Glomerular endothelial cell (primary cell): ENCODE results near the gene PRKG1. TPM values are rescaled to one million over a fixed set of nuclear protein-coding genes. Genes with fewer than 3 reads are reported as not detected.
A peak's percentile ranks its signal among the peaks of the same experiment; 100 is the strongest.
"Not testable (repeated sequence)": the region's sequence is repeated elsewhere in the genome, so short reads cannot be mapped to it uniquely, and the experiment has no call there.

Experiments used
- DNase-seq: peaks from one replicate; pipeline ENCODE4 v3.0.0-alpha.2; 2011; ENCODE audit warnings: low read depth, low spot score; ENCODE audit errors: extremely low read depth
- total RNA-seq: library from RNA; depleted of rRNA; stranded (reverse); fragments of >200 nt; gene quantifications from 2 replicates; pipeline ENCODE4 v1.2.3, GENCODE V29; 2015

Gene PRKG1
- total RNA-seq, 1 donor from 2014 or later: 4.9 TPM

GRCh38 chr10:51405580-51406351 is 331.5 kb downstream of the PRKG1 start:
- DNase-seq: no peak

GRCh38 chr10:51406581-51406980 is 332.3 kb downstream of the PRKG1 start:
- no peak for DNase-seq

GRCh38 chr10:51416494-51416893 is 342.2 kb downstream of the PRKG1 start:
- DNase-seq: no peak

- DNase-seq: no peak
Measured at GRCh38 chr10:51419196-51420093, 345.2 kb downstream of the PRKG1 start.

GRCh38 chr10:51421853-51422252 is 347.6 kb downstream of the PRKG1 start:
- DNase-seq: no peak

DNA sequence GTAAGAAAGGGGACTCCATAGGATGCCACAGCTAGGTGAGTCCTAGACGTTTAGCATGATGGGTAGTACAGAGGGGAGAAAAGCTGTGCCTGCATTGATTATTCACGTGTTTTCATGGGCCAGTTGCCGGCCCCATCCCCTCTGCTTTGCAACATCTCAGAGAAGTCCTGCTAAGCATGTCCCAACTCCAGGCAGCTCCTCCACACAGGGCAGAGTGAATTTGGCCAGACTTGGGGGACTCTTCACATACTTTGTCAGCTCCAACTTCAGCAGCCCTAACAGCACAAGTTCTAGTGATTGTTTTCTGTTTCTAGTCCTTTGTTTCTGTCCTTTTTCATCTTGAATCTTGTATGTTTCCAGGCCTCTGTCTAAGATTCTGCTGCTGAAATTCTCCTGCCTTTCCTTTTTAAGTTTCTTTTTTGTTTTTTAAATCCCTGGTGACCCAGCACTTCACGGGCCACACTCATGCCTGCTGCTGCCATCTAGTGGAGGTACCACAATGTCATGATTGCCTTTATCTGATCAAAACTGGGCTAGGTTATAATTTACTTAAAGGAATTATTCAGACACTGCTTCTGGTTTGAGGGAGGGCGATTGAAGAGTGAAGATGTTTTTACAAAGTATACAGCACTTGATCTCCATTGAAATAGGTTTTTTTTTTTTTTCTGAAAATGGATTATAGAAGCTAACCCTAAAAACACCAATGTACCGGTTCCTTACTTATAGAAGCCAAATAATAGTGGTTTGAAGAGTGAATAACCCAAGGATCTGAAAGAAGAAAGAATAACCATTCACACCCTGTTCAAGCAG is 348.2 kb downstream of the PRKG1 start:
- no peak for DNase-seq

DNA sequence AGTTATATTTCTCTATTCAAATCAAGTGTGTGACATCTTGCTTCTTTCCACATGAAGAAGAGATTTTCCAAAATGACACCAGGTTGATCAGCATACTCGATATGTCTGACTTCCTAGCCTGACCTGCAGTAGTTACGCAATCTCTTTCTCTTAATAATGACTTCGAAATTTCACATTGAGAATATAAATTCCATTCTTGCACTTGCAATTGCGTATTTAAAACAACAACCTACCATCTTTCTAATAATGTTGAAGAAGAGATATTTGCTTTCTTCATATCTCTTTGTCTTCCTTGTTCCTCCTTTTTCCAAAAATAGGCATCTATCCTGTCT is 348.8 kb downstream of the PRKG1 start:
- DNase-seq: no peak

DNA sequence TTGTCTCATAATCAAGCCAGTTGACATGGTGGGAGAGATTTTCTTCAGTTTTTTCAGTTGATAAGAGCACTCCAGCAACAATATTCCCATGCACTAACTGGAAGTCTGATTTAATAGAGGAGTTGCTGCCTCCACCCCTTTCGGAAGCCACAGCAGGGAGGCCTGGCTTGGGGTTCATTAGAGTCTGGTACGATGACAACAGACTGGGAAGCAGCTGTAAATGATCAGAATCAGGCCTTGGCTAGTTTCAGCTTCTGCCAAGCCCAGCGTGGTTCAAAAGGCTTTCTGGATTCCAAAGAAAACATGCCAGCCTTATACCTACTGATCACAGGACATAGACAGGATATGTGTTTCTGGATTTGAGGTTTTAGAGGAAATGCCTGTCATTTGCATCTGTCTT is 351.1 kb downstream of the PRKG1 start:
- DNase-seq: no peak

DNA sequence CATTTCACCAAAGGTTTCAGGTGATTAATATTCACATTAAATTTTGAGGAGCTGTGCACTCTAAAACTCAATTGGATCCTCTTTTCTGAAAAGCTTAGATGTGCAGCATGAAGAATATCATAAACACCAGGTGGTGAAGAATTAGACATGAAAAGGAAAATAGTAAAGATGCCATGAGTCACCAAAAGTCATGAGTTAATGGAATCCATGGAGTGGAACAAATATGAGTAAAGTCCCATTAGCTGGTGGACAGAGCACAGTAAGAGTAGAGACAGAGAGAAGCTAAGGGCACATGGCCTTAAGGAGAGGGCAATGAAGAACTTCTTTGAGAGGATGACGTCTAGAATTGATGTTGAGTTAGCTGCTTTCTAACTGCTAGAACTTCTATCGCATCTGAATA is 353.5 kb downstream of the PRKG1 start:
- DNase-seq: no peak

DNA sequence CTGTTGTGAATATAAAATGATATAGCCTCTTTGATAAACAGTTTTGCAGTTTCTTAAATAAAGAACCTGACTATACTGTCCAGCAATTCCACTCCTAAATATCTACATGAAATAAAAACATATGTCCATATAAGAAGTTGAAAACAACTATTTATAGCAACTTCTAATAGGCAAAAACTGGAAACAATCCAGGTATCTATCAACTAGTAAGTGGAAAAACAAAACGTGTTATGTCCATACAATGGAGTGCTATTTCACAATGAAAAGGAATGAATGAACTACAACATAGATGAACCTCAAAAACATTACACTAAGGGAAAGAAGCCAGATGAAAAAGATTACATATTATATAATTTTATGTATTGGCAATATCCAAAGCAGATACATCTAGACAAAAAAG is 356.2 kb downstream of the PRKG1 start:
- no peak for DNase-seq

- no peak for DNase-seq
Measured at GRCh38 chr10:51433949-51434475, 359.7 kb downstream of the PRKG1 start.

- DNase-seq: no peak
Measured at GRCh38 chr10:51436805-51437204, 362.5 kb downstream of the PRKG1 start.

- no peak for DNase-seq
Measured at GRCh38 chr10:51439645-51440044, 365.4 kb downstream of the PRKG1 start.

- DNase-seq: no peak
Measured at GRCh38 chr10:51445588-51445987, 371.3 kb downstream of the PRKG1 start.

DNA sequence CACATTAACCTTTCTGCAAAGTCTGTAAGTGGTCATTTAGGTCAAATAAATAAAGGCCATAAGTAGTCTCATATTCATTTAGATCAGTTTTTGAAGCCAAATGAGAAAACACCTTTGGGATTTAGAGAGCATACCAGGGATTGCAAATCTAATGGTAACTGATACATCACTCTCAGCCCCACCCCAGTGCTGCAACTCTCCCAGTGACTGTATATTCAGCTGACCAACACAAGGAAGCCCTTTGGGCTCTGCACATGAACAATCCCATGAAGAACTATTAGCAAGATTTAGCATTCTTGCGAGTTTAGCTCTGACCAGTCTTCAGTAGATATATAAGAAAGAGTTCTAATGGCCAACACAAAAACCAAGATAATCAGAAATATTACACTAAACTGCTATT is 372.8 kb downstream of the PRKG1 start:
- no peak for DNase-seq

GRCh38 chr10:51455762-51456161 is 381.5 kb downstream of the PRKG1 start:
- DNase-seq: not testable (repeated sequence)

- no peak for DNase-seq
Measured at GRCh38 chr10:51459476-51459875, 385.2 kb downstream of the PRKG1 start.

- no peak for DNase-seq
Measured at GRCh38 chr10:51462076-51462779, 387.9 kb downstream of the PRKG1 start.

DNA sequence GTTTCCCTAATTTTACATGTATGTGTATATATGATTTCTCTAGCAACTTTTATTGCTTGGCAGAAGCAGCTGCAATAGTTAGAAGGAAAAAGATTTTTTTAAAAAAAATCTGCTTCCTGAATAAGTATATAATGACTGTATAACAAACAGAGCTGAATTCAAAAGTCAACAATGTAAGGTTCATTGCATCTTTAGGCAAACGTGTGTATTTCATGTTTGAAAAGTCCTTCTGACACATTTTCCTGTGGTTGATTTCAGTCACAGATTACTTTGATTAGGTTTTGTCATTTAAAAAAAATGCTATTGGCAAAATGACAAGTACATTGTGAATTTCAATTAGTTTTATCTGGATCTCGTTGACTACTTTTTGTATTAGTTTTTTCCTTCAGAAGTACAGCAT is 394.1 kb downstream of the PRKG1 start:
- DNase-seq: peak; percentile 7

GRCh38 chr10:51469686-51470085 is 395.4 kb downstream of the PRKG1 start:
- no peak for DNase-seq
